ENCODE results near the gene KIAA0825. TPM values are rescaled to one million over a fixed set of nuclear protein-coding genes. Genes with fewer than 3 reads are reported as not detected.

KIAA0825 gene
- polyA plus RNA-seq, 3 donors, result 0.56 to 1.3 (median 0.89) TPM

GRCh38 chr5:94374336-94374735 is 244.1 kb downstream of the KIAA0825 start:
- H3K4me1 Mint-ChIP-seq, result peaks cover 5% of the 10 kb centered on the region
- Histone ChIP-seq H3K9me3 (replicated peaks in 1 of 2; ENCODE audit: control insufficient read depth in 1 of 2, insufficient read depth in 1 of 2, low read length in 2 of 2) (peaks cover 0 to 3% of the 10 kb centered on the region in 2 donors), H3K79me2 (ENCODE audit: insufficient read depth, low read length) (no peaks in the 10 kb centered on the region), H3K36me3 (replicated peaks in 1 of 2; ENCODE audit: control insufficient read depth in 1 of 2, insufficient read depth in 2 of 2, low read length in 2 of 2) (no peaks in the 10 kb centered on the region), H4K20me1 (ENCODE audit: insufficient read depth, low read length) (no peaks in the 10 kb centered on the region), H2AFZ (ENCODE audit: insufficient read depth, low read depth, low read length, poor library complexity, severe bottlenecking) (no peak overlapping the region), H3K4me3 (replicated peaks in 1 of 3; ENCODE audit: low read depth in 2 of 3, low read length in 3 of 3) (no peak overlapping the region), H3K27me3 (ENCODE audit: control insufficient read depth in 2 of 2, insufficient read depth in 2 of 2, low read length in 2 of 2) (no peaks in the 10 kb centered on the region), H3K4me1 (ENCODE audit: control insufficient read depth in 1 of 2, insufficient read depth in 2 of 2, low read length in 2 of 2) (peaks cover 0 to 7% of the 10 kb centered on the region in 2 donors), H3K9ac (ENCODE audit: insufficient read depth, low read length, poor library complexity, severe bottlenecking) (no peak overlapping the region), H3K4me2 (replicated peaks; ENCODE audit: extremely low read depth, low read length, poor library complexity, severe bottlenecking) (no peak overlapping the region), H3K27ac (ENCODE audit: low read depth in 1 of 2, low read length in 2 of 2) (no peak overlapping the region)
- TF ChIP-seq, protein P1, sequence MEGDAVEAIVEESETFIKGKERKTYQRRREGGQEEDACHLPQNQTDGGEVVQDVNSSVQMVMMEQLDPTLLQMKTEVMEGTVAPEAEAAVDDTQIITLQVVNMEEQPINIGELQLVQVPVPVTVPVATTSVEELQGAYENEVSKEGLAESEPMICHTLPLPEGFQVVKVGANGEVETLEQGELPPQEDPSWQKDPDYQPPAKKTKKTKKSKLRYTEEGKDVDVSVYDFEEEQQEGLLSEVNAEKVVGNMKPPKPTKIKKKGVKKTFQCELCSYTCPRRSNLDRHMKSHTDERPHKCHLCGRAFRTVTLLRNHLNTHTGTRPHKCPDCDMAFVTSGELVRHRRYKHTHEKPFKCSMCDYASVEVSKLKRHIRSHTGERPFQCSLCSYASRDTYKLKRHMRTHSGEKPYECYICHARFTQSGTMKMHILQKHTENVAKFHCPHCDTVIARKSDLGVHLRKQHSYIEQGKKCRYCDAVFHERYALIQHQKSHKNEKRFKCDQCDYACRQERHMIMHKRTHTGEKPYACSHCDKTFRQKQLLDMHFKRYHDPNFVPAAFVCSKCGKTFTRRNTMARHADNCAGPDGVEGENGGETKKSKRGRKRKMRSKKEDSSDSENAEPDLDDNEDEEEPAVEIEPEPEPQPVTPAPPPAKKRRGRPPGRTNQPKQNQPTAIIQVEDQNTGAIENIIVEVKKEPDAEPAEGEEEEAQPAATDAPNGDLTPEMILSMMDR (IDR thresholded peaks at IDR 0.05), result no peak
- intact Hi-C loops (cut with micrococcal nuclease), result no loop called here
- peaks cover 0 to 10% (median 2%) of the 10 kb centered on the region in 7 donors for H3K9me3 Mint-ChIP-seq
- DNase-seq, result no peak
- H3K4me3 Mint-ChIP-seq, result no peak overlapping the region
- no peaks in the 10 kb centered on the region for H3K36me3 Mint-ChIP-seq
- H3K27ac Mint-ChIP-seq, result no peak overlapping the region
- peaks cover 0 to 2% (median 0%) of the 10 kb centered on the region in 3 donors for H3K27me3 Mint-ChIP-seq (ENCODE audit: low read depth in 3 of 3)

- Mint-ChIP-seq H3K27me3 (ENCODE audit: low read depth in 3 of 3) (peaks cover 0 to 1% (median 0%) of the 10 kb centered on the region in 3 donors), H3K27ac (no peak overlapping the region), H3K9me3 (peaks cover 0 to 4% (median 1%) of the 10 kb centered on the region in 7 donors), H3K4me3 (no peak overlapping the region), H3K4me1 (peaks cover 3% of the 10 kb centered on the region), H3K36me3 (no peaks in the 10 kb centered on the region)
- no CpG with 5 or more reads among the region's 2 CpGs for WGBS (ENCODE audit: insufficient coverage)
- Histone ChIP-seq H3K4me2 (replicated peaks; ENCODE audit: extremely low read depth, low read length, poor library complexity, severe bottlenecking) (no peak overlapping the region), H2AFZ (ENCODE audit: insufficient read depth, low read depth, low read length, poor library complexity, severe bottlenecking) (no peak overlapping the region), H3K27ac (ENCODE audit: low read depth in 1 of 2, low read length in 2 of 2) (no peak overlapping the region), H3K79me2 (ENCODE audit: insufficient read depth, low read length) (no peaks in the 10 kb centered on the region), H4K20me1 (ENCODE audit: insufficient read depth, low read length) (no peaks in the 10 kb centered on the region), H3K27me3 (ENCODE audit: control insufficient read depth in 2 of 2, insufficient read depth in 2 of 2, low read length in 2 of 2) (no peaks in the 10 kb centered on the region), H3K4me3 (replicated peaks in 1 of 3; ENCODE audit: low read depth in 2 of 3, low read length in 3 of 3) (no peak overlapping the region), H3K9me3 (replicated peaks in 1 of 2; ENCODE audit: control insufficient read depth in 1 of 2, insufficient read depth in 1 of 2, low read length in 2 of 2) (no peaks in the 10 kb centered on the region), H3K9ac (ENCODE audit: insufficient read depth, low read length, poor library complexity, severe bottlenecking) (no peak overlapping the region), H3K4me1 (ENCODE audit: control insufficient read depth in 1 of 2, insufficient read depth in 2 of 2, low read length in 2 of 2) (no peaks in the 10 kb centered on the region), H3K36me3 (replicated peaks in 1 of 2; ENCODE audit: control insufficient read depth in 1 of 2, insufficient read depth in 2 of 2, low read length in 2 of 2) (no peaks in the 10 kb centered on the region)
- TF ChIP-seq, protein P1 (IDR thresholded peaks at IDR 0.05), result no peak
- intact Hi-C loops (cut with micrococcal nuclease), result no loop called here
- no peak for DNase-seq
Observed at GRCh38 chr5:94367900-94368299, 250.5 kb downstream of the KIAA0825 start.

All from CD14-positive monocyte (primary cell).